Measurements from ENCODE around the gene ZNF529. TPM values are rescaled to one million over a fixed set of nuclear protein-coding genes. Genes with fewer than 3 reads are reported as not detected.

ZNF529 gene
- total RNA-seq, 1 experiment from 2014 or later: 16.9 TPM

DNA sequence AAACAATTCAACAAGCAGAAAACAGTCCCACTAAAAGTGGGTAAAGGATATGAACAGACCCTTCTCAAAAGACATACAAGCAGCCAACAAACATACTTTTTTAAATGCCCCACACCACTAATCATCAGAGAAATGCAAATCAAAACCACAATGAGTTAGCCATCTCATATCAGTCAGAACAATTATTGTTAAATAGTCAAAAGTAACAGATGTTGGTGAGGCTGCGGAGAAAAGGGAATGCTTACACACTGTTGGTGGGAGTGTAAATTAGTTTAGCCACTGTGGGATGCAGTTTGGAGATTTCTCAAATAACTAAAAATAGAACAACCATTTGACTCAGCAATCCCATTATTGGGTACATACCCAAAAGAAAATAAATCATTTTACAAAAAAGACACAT, 8.7 kb downstream of the ZNF529 start:
- H3K14ac ChIP-seq (ENCODE audit: insufficient read depth, low read length): no peak overlapping the region
- no peak overlapping the region for H4K91ac ChIP-seq (ENCODE audit: insufficient read length, low read depth, low read length)
- no peak overlapping the region for H3K4me2 ChIP-seq (ENCODE audit: insufficient read depth, insufficient read length, low read length)
- H3K23ac ChIP-seq (ENCODE audit: insufficient read length, low read depth, low read length): no peak overlapping the region
- no peak overlapping the region for H2BK20ac ChIP-seq (ENCODE audit: low read depth, low read length, poor library complexity, severe bottlenecking)
- H3K56ac ChIP-seq (ENCODE audit: insufficient read length, low read depth, low read length): no peak overlapping the region
- H3K9me3 ChIP-seq (ENCODE audit: control insufficient read depth, low read depth, low read length): peaks cover 12% of the 10 kb centered on the region
- TF ChIP-seq, protein P1, sequence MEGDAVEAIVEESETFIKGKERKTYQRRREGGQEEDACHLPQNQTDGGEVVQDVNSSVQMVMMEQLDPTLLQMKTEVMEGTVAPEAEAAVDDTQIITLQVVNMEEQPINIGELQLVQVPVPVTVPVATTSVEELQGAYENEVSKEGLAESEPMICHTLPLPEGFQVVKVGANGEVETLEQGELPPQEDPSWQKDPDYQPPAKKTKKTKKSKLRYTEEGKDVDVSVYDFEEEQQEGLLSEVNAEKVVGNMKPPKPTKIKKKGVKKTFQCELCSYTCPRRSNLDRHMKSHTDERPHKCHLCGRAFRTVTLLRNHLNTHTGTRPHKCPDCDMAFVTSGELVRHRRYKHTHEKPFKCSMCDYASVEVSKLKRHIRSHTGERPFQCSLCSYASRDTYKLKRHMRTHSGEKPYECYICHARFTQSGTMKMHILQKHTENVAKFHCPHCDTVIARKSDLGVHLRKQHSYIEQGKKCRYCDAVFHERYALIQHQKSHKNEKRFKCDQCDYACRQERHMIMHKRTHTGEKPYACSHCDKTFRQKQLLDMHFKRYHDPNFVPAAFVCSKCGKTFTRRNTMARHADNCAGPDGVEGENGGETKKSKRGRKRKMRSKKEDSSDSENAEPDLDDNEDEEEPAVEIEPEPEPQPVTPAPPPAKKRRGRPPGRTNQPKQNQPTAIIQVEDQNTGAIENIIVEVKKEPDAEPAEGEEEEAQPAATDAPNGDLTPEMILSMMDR (conservative IDR thresholded peaks at IDR 0.05): no peak
- H3K4me1 ChIP-seq (ENCODE audit: insufficient read depth, low read length): no peaks in the 10 kb centered on the region
- Mint-ChIP-seq H3K27ac (no peak overlapping the region), H3K27me3 (ENCODE audit: low read depth) (no peaks in the 10 kb centered on the region), H3K4me1 (no peaks in the 10 kb centered on the region), H3K4me3 (no peak overlapping the region), H3K36me3 (ENCODE audit: insufficient read depth in 1 of 3, low read depth in 3 of 3) (peaks cover 59 to 90% (median 85%) of the 10 kb centered on the region in 3 experiments), H3K9me3 (peaks cover 53 to 91% of the 10 kb centered on the region in 2 experiments)
- no peak overlapping the region for H2BK120ac ChIP-seq (ENCODE audit: low read depth, low read length, poor library complexity, severe bottlenecking)
- no peaks in the 10 kb centered on the region for H3K23me2 ChIP-seq (ENCODE audit: insufficient read length, low read depth, low read length, poor library complexity, severe bottlenecking)
- no peak overlapping the region for H2BK5ac ChIP-seq (ENCODE audit: insufficient read length, low read length)
- no peak overlapping the region for H2AFZ ChIP-seq (ENCODE audit: low read length)
- no peaks in the 10 kb centered on the region for H3K27me3 ChIP-seq (ENCODE audit: insufficient read depth, low read length)
- no peak overlapping the region for H3K18ac ChIP-seq (ENCODE audit: insufficient read length, low read depth, low read length)
- H2BK15ac ChIP-seq (ENCODE audit: low read depth, low read length): no peak overlapping the region
- H3K9ac ChIP-seq (ENCODE audit: extremely low read depth, insufficient read length, low read length): no peak overlapping the region
- H4K5ac ChIP-seq (ENCODE audit: insufficient read length, low read depth, low read length): no peak overlapping the region
- no peak overlapping the region for H3K4ac ChIP-seq (ENCODE audit: low read depth, low read length)
- DNase-seq: no peak
- H3K27ac ChIP-seq (ENCODE audit: insufficient read length, low read depth, low read length): no peak overlapping the region
- H3T11ph ChIP-seq (ENCODE audit: low read length): no peak overlapping the region
- no peak overlapping the region for H4K8ac ChIP-seq (replicated peaks; ENCODE audit: insufficient read length, low read depth, low read length)
- peaks cover 4% of the 10 kb centered on the region; the same call in 1 of the 2 replicates for H3K79me2 ChIP-seq (ENCODE audit: insufficient read depth, low read length)
- WGBS (ENCODE audit: extremely low coverage, insufficient read length, low lambda C conversion rate): no CpG with 5 or more reads among the region's 1 CpG
- peaks cover 2% of the 10 kb centered on the region for H3K79me1 ChIP-seq (ENCODE audit: insufficient read depth, low read depth, low read length, poor library complexity, severe bottlenecking)
- no peak overlapping the region for H2BK12ac ChIP-seq (ENCODE audit: insufficient read length, low read depth, low read length)
- H4K20me1 ChIP-seq (ENCODE audit: control insufficient read depth, insufficient read depth, insufficient read length): no peaks in the 10 kb centered on the region
- no peak overlapping the region for H2AK5ac ChIP-seq (ENCODE audit: insufficient read length, low read length)

Data from H9 (cell line).